Gastrocnemius medialis (tissue), 4 donors: ENCODE measurements around the gene GCK.

Source experiments
- CTCF ChIP-seq, 5 experiments: fragments of 450-650 bp in 3 of 5; fragments of 200-600 bp in 2 of 5; sonication (generic) in 2 of 5; IDR thresholded peaks in 4 of 5; conservative IDR thresholded peaks in 1 of 5; 1 replicate in 4 of 5; 2 replicates in 1 of 5; pipeline ENCODE4 v1.5.1; 2016 to 2019; ENCODE audit warnings: antibody characterized with exemption in 5 of 5, mild to moderate bottlenecking in 3 of 5, moderate library complexity in 3 of 5
- POLR2A ChIP-seq, 2 donors: fragments of 450-650 bp; IDR thresholded peaks; one replicate each; pipeline ENCODE4 v1.6.1; 2017; ENCODE audit warnings: antibody characterized with exemption in 2 of 2, mild to moderate bottlenecking in 2 of 2, moderate library complexity in 2 of 2

GRCh38 chr7:44117801-44118429 is 71.3 kb downstream of the GCK start:
- TF ChIP-seq POLR2A (IDR thresholded peaks at IDR 0.05) (no peak), CTCF (IDR thresholded peaks at IDR 0.05 in 4 of 5, conservative IDR thresholded peaks at IDR 0.05 in 1 of 5) (no peak)
